Measurements from ENCODE around the gene OR6K2. TPM values are rescaled to one million over a fixed set of nuclear protein-coding genes. Genes with fewer than 3 reads are reported as not detected.

Gene OR6K2
- total and polyA plus RNA-seq, 10 of the 15 experiments (the other 5 are each of a cell fraction or from before 2014, with no cell fraction given) = not detected

GRCh38 chr1:158686111-158687009, 14.1 kb downstream of the OR6K2 start, which contains the start of gene SPTA1:
Gene SPTA1, minus strand, starts transcription at chr1:158686715. Its CDS starts 198 bp downstream, at chr1:158686517.
- ChIA-PET SMC1A (ENCODE audit: uncharacterized antibody, unreplicated experiment) (no interaction called here), CTCF (interaction anchor here (1.0 to 1.4 kb wide), 2 partner anchors 13 to 18 kb away, joined by 3 read pairs; no protein-coding TSS in a partner anchor), POLR2A (no interaction called here), RAD21 (ENCODE audit: unreplicated experiment) (no interaction called here)
- in situ Hi-C loops (cut with MboI) = no loop called here
- peaks cover 0 to 2% of the 10 kb centered on the region in 2 experiments; a peak in 1 of 4 replicates for H3K27me3 ChIP-seq (replicated peaks in 1 of 2; ENCODE audit: control insufficient read depth in 2 of 2, insufficient read depth in 2 of 2, low read length in 1 of 2)
- no TSS peak for BruUV-seq (replicated peaks)
- H2AFZ ChIP-seq (ENCODE audit: control insufficient read depth, low read depth, low read length) = no peak within 1 kb of the TSS
- no peak for TF ChIP-seq SMARCA5 (IDR thresholded peaks at IDR 0.05)
- no peak for TF ChIP-seq HDGF (IDR thresholded peaks at IDR 0.05)
- TF ChIP-seq CEBPB (IDR thresholded peaks at IDR 0.05; ENCODE audit: borderline replicate concordance in 1 of 2, low read depth in 2 of 2, low read length in 2 of 2) = no peak
- no peak for TF ChIP-seq MAX (IDR thresholded peaks at IDR 0.05; ENCODE audit: low read depth, low read length)
- no peak for TF ChIP-seq CREB1 (IDR thresholded peaks at IDR 0.05; ENCODE audit: low read depth)
- TF ChIP-seq RAD51 (IDR thresholded peaks at IDR 0.05) = no peak
- no peak for TF ChIP-seq EGR1 (IDR thresholded peaks at IDR 0.05; ENCODE audit: borderline replicate concordance in 1 of 2, low read depth in 2 of 2, low read length in 2 of 2)
- no peak for TF ChIP-seq PML (IDR thresholded peaks at IDR 0.05; ENCODE audit: low read length)
- no peak for TF ChIP-seq HDAC6 (IDR thresholded peaks at IDR 0.05; ENCODE audit: unreplicated experiment)
- no peak for TF ChIP-seq CHD4 (IDR thresholded peaks at IDR 0.05)
- H3K79me2 ChIP-seq (ENCODE audit: control insufficient read depth, insufficient read depth, low read length) = no peaks in the 10 kb centered on the region
- no peak within 1 kb of the TSS for H3K4me2 ChIP-seq (ENCODE audit: control insufficient read depth, insufficient read depth)
- intact Hi-C loops (cut with micrococcal nuclease; ENCODE audit: unreplicated experiment) = no loop called here
- no peaks in the 10 kb centered on the region for H4K20me1 ChIP-seq (ENCODE audit: control insufficient read depth, insufficient read depth)
- H3K4me3 ChIP-seq = no peak within 1 kb of the TSS
- FAIRE-seq (no peak), ATAC-seq (no peak), DNase-seq (ENCODE audit: low read depth, low spot score) (no peak)
- WGBS (ENCODE audit: insufficient coverage, insufficient replicate concordance, low lambda C conversion rate, missing lambda C conversion rate) = 2% methylated on average over 7 of the region's 7 CpGs
- no peaks in the 10 kb centered on the region for H3K9me3 ChIP-seq (replicated peaks; ENCODE audit: control insufficient read depth, insufficient read depth, low read length)
- H3K4me1 ChIP-seq (ENCODE audit: control insufficient read depth, insufficient read depth, low read length) = no peaks in the 10 kb centered on the region
- no peak within 1 kb of the TSS for H3K9ac ChIP-seq (ENCODE audit: control insufficient read depth, insufficient read depth, low read length)
- no peak within 1 kb of the TSS for H3K27ac ChIP-seq (ENCODE audit: control insufficient read depth, insufficient read depth)
- H3K36me3 ChIP-seq (ENCODE audit: control insufficient read depth in 2 of 2, insufficient read depth in 2 of 2, low read length in 1 of 2) = no peaks in the 10 kb centered on the region
